HepG2 (cell line): ENCODE results near the gene PMIS2. TPM values are rescaled to one million over a fixed set of nuclear protein-coding genes. Genes with fewer than 3 reads are reported as not detected.

Experiments
- ATAC-seq: fragments of 200-7000 bp; cut with Tn5 transposase; 3 replicates; pipeline ENCODE4 v1.9.1; 2020; ENCODE audit warnings: mild to moderate bottlenecking, moderate library complexity
- BruUV-seq: library from RNA; stranded (reverse); fragments of 400-500 nt; replicated peaks from 2 replicates; lab custom pipeline; 2021; lab: Mats Ljungman, UMichigan
- CTCF ChIA-PET: fragments of 300-600 bp; formaldehyde crosslinking; extraction: SDS; loops from one replicate; lab custom pipeline; 2021; ENCODE audit warnings: low total read pairs, inconsistent platforms, low intra/inter-chr PET ratio; lab: Yijun Ruan, JAX
- POLR2A ChIA-PET: fragments of 350-600 bp; sonication (Branson Sonifier 250); formaldehyde crosslinking; loops from one replicate; lab custom pipeline; 2020; ENCODE audit warnings: antibody characterized with exemption, inconsistent platforms; lab: Yijun Ruan, JAX
- DNase-seq: peaks from one replicate; pipeline ENCODE4 v3.0.0-alpha.2; 2015; ENCODE audit warnings: low spot score
- FAIRE-seq: peaks from 3 replicates; lab custom pipeline; 2011; peaks lifted over from hg19 to GRCh38; lab: Jason Lieb, UNC
- H2AFZ ChIP-seq: one replicate; pipeline ENCODE4 v1.6.1; 2011; ENCODE audit warnings: low read length, inconsistent platforms
- H3K27ac ChIP-seq: fragments of 300-600 bp; 3 replicates; pipeline ENCODE4 v1.8.0; 2011; ENCODE audit warnings: mixed run types, mild to moderate bottlenecking, mixed read lengths, low read length, inconsistent platforms; ENCODE audit not compliant: insufficient read depth; ENCODE audit errors: extremely low read length
- H3K27me3 ChIP-seq, 2 experiments: fragments of 200-600 bp in 1 of 2; 2 replicates in 1 of 2; 3 replicates in 1 of 2; pipeline versions ENCODE4 v1.6.0 to v1.8.0; 2011; ENCODE audit warnings: low read length in 2 of 2, mild to moderate bottlenecking in 2 of 2, moderate library complexity in 2 of 2, inconsistent platforms in 1 of 2; ENCODE audit not compliant: insufficient read depth in 2 of 2, control insufficient read depth in 1 of 2
- H3K36me3 ChIP-seq, 2 experiments: fragments of 200-600 bp in 1 of 2; replicated peaks in 1 of 2; 2 replicates in 1 of 2; 3 replicates in 1 of 2; pipeline versions ENCODE4 v1.5.1 to v1.8.0; 2011; ENCODE audit warnings: low read length in 2 of 2, inconsistent platforms in 1 of 2; ENCODE audit not compliant: insufficient read depth in 2 of 2, control insufficient read depth in 1 of 2
- H3K4me1 ChIP-seq: 2 replicates; pipeline ENCODE4 v1.5.1; 2012; ENCODE audit warnings: low read length, inconsistent platforms; ENCODE audit not compliant: insufficient read depth
- H3K4me2 ChIP-seq: 2 replicates; pipeline ENCODE4 v1.6.0; 2011; ENCODE audit warnings: low read depth, low read length, inconsistent platforms
- H3K4me3 ChIP-seq, 3 experiments: fragments of 200-600 bp in 1 of 3; sonication (generic), shearing (Covaris generic) in 1 of 3; replicated peaks in 1 of 3; 2 replicates each; pipeline ENCODE4 v1.5.1; 2011 to 2016; ENCODE audit warnings: low read length in 3 of 3, inconsistent platforms in 2 of 3, low read depth in 2 of 3, mild to moderate bottlenecking in 2 of 3, control low read depth in 1 of 3, mixed read lengths in 1 of 3; ENCODE audit not compliant: insufficient read depth in 1 of 3
- H3K79me2 ChIP-seq: one replicate; pipeline ENCODE4 v1.6.1; 2011; ENCODE audit warnings: low read length, inconsistent platforms; ENCODE audit not compliant: insufficient read depth
- H3K9ac ChIP-seq: 2 replicates; pipeline ENCODE4 v1.6.0; 2011; ENCODE audit warnings: mild to moderate bottlenecking, low read depth, low read length, inconsistent platforms; ENCODE audit not compliant: insufficient read depth
- H3K9me3 ChIP-seq: 2 replicates; pipeline ENCODE4 v1.5.1; 2012; ENCODE audit warnings: mild to moderate bottlenecking, low read length
- H4K20me1 ChIP-seq: 2 replicates; pipeline ENCODE4 v1.6.0; 2011; ENCODE audit warnings: inconsistent platforms, mild to moderate bottlenecking, low read length, moderate library complexity; ENCODE audit not compliant: insufficient read depth
- HINFP ChIP-seq: sonication (generic); formaldehyde crosslinking; IDR thresholded peaks from 2 replicates; pipeline ENCODE4 v1.4.0; 2020; ENCODE audit warnings: low read depth, mild to moderate bottlenecking, missing genetic modification reagents
- MTF2 ChIP-seq: sonication (generic); formaldehyde crosslinking; IDR thresholded peaks from 2 replicates; pipeline ENCODE4 v1.5.0; 2020; ENCODE audit warnings: missing genetic modification reagents, borderline replicate concordance
- TERF1 ChIP-seq: sonication (generic); formaldehyde crosslinking; IDR thresholded peaks from 2 replicates; pipeline ENCODE4 v1.8.0; 2022; ENCODE audit warnings: mild to moderate bottlenecking, missing genetic modification reagents, moderate library complexity
- ZNF10 ChIP-seq: sonication (generic); formaldehyde crosslinking; IDR thresholded peaks from 2 replicates; pipeline ENCODE4 v1.4.0; 2020; ENCODE audit warnings: mild to moderate bottlenecking, low read depth, missing genetic modification reagents, borderline replicate concordance
- ZSCAN31 ChIP-seq: sonication (generic); formaldehyde crosslinking; IDR thresholded peaks from 2 replicates; pipeline ENCODE4 v1.5.0; 2020; ENCODE audit warnings: low read depth, mild to moderate bottlenecking, missing genetic modification reagents
- WGBS: methylation state at CpG from one replicate; pipeline ENCODE4 v1.1.6; 2017; ENCODE audit warnings: low lambda C conversion rate; 5-methylcytosine and 5-hydroxymethylcytosine counted together
- in situ Hi-C: cut with HindIII; loops from 2 replicates; pipeline ENCODE4 v1.10.0; 2017; ENCODE audit warnings: low pct_unique_long_range_greater_than_20kb; ENCODE audit not compliant: extremely low pct_ligation_motif_present
- intact Hi-C: fragments of 100-400 bp; cut with micrococcal nuclease; formaldehyde crosslinking; loops from one replicate; pipeline ENCODE4 v1.10.0; 2022; ENCODE audit not compliant: unreplicated experiment
- polyA plus RNA-seq, 8 experiments: library from polyadenylated mRNA; depleted of rRNA in 3 of 8; stranded (reverse) in 7 of 8; unstranded in 1 of 8; fragments of >200 nt; fragmentation: Illumina TruSeq in 4 of 8; extraction: Trizol in 4 of 8; gene quantifications; 2 replicates each; pipeline versions ENCODE4 v1.2.1 to v1.2.3, GENCODE V29; 2011 to 2016; ENCODE audit warnings: low read depth in 4 of 8, missing spikeins in 1 of 8, mixed read lengths in 1 of 8; ENCODE audit not compliant: insufficient read depth in 1 of 8
- total RNA-seq, 5 experiments: library from RNA; depleted of rRNA; stranded (reverse); fragments of >200 nt; fragmentation: Illumina TruSeq; extraction: Trizol; gene quantifications; 2 replicates each; pipeline ENCODE4 v1.2.3, GENCODE V29; 2016; ENCODE audit warnings: low read depth in 1 of 5
- TF ChIP-seq, protein P1 (sequence below): sonication (generic); formaldehyde crosslinking; IDR thresholded peaks from 2 replicates; pipeline ENCODE4 v1.4.0; 2020; ENCODE audit warnings: low read depth, missing genetic modification reagents

Gene PMIS2
- total and polyA plus RNA-seq, 2 of the 13 experiments (the other 11 are each of a cell fraction or from before 2014, with no cell fraction given): not detected

DNA sequence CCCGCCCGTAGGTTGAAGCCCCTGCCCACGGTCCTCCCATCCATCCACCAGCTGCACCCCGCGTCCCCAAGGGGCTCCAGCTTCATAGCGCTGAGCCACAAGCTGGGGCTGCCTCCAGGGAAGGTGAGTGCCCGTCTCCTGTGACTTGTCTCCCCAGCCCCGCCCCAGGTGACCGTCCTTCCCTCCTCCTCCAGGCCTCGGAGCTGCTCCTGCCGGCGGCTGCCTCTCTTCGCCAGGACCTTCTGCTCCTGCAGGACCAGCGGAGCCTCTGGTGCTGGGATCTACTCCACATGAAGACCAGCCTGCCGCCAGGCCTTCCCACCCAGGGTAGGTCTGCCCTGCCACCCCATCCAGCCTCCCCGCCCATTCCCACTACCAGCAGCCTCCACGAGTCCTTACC, 34.0 kb downstream of the PMIS2 start:
- no peak for ATAC-seq
- Histone ChIP-seq H3K4me1 (peaks cover 15% of the 10 kb centered on the region), H3K79me2 (no peaks in the 10 kb centered on the region), H3K4me3 (no peak overlapping the region), H3K27ac (no peak overlapping the region), H3K4me2 (no peak overlapping the region), H2AFZ (no peak overlapping the region), H3K36me3 (peaks cover 5 to 13% of the 10 kb centered on the region in 2 experiments; a peak in 4 of 5 replicates), H3K27me3 (no peaks in the 10 kb centered on the region; a peak in 1 of 5 replicates), H3K9ac (no peak overlapping the region), H4K20me1 (no peaks in the 10 kb centered on the region), H3K9me3 (no peaks in the 10 kb centered on the region)
- in situ Hi-C loops (no loop called here), intact Hi-C loops (no loop called here)
- FAIRE-seq: no peak
- DNase-seq: no peak
- CTCF ChIA-PET: no interaction called here
- 93% methylated on average over 16 of the region's 17 CpGs for WGBS
- POLR2A ChIA-PET: no interaction called here
- BruUV-seq: no TSS peak
- TF ChIP-seq ZSCAN31 (CRISPR knock-in tag) (no peak), HINFP (no peak), MTF2 (CRISPR knock-in tag) (no peak), ZNF10 (no peak), TERF1 (CRISPR knock-in tag) (no peak)
- TF ChIP-seq, protein P1, sequence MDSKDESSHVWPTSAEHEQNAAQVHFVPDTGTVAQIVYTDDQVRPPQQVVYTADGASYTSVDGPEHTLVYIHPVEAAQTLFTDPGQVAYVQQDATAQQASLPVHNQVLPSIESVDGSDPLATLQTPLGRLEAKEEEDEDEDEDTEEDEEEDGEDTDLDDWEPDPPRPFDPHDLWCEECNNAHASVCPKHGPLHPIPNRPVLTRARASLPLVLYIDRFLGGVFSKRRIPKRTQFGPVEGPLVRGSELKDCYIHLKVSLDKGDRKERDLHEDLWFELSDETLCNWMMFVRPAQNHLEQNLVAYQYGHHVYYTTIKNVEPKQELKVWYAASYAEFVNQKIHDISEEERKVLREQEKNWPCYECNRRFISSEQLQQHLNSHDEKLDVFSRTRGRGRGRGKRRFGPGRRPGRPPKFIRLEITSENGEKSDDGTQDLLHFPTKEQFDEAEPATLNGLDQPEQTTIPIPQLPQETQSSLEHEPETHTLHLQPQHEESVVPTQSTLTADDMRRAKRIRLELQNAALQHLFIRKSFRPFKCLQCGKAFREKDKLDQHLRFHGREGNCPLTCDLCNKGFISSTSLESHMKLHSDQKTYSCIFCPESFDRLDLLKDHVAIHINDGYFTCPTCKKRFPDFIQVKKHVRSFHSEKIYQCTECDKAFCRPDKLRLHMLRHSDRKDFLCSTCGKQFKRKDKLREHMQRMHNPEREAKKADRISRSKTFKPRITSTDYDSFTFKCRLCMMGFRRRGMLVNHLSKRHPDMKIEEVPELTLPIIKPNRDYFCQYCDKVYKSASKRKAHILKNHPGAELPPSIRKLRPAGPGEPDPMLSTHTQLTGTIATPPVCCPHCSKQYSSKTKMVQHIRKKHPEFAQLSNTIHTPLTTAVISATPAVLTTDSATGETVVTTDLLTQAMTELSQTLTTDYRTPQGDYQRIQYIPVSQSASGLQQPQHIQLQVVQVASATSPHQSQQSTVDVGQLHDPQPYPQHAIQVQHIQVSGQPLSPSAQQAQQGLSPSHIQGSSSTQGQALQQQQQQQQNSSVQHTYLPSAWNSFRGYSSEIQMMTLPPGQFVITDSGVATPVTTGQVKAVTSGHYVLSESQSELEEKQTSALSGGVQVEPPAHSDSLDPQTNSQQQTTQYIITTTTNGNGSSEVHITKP (CRISPR knock-in tag): no peak
